ENCODE data around the gene GRIPAP1.

DNA sequence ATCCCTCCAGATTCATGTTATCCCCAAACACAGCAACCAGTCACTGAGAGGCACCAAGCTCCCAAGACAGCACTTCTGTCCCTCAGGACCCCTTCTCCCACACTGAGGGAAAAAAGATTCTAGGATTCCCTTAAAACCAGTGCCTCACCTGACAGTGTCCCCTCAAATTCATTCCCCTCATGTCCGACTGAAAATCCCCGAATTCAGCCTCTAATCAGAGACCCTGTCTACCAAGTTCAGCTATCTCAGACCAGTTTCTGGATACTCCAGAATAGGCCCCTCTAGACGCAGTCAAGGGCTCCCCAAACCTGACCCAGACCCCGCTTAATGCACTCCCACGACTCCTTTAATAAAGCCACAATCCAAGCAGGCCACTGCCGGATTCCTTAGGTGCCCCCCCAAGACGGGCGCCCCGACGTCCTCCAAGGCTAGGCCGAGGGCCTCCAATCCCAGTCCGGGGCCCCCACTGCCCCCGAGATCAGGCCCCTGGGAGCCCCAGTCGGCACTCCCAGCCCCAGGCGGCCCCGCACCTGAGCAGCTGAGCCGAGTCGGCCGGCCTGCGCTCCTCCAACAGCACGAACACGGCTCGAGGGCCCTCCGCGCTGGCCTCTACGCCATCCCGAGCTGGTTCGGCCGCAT is 40.6 kb upstream of the GRIPAP1 start:
- TF ChIP-seq POLR2A (IDR thresholded peaks at IDR 0.05; ENCODE audit: low read depth): no peak
- TF ChIP-seq, protein P1, sequence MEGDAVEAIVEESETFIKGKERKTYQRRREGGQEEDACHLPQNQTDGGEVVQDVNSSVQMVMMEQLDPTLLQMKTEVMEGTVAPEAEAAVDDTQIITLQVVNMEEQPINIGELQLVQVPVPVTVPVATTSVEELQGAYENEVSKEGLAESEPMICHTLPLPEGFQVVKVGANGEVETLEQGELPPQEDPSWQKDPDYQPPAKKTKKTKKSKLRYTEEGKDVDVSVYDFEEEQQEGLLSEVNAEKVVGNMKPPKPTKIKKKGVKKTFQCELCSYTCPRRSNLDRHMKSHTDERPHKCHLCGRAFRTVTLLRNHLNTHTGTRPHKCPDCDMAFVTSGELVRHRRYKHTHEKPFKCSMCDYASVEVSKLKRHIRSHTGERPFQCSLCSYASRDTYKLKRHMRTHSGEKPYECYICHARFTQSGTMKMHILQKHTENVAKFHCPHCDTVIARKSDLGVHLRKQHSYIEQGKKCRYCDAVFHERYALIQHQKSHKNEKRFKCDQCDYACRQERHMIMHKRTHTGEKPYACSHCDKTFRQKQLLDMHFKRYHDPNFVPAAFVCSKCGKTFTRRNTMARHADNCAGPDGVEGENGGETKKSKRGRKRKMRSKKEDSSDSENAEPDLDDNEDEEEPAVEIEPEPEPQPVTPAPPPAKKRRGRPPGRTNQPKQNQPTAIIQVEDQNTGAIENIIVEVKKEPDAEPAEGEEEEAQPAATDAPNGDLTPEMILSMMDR (IDR thresholded peaks at IDR 0.05): no peak
- TF ChIP-seq POLR2AphosphoS5 (IDR thresholded peaks at IDR 0.05): no peak
- TF ChIP-seq EP300 (IDR thresholded peaks at IDR 0.05): no peak
